AG04450 (cell line): ENCODE measurements around the gene SLC1A1. TPM values are rescaled to one million over a fixed set of nuclear protein-coding genes. Genes with fewer than 3 reads are reported as not detected.

Source experiments
- CTCF ChIA-PET: fragments of 300-600, 350-600 bp; formaldehyde crosslinking; extraction: SDS; loops from one replicate; lab custom pipeline; 2022; ENCODE audit warnings: antibody characterized with exemption, inconsistent platforms; lab: Charles Lee
- POLR2A ChIA-PET: fragments of 350-600 bp; formaldehyde crosslinking; extraction: SDS; loops from one replicate; lab custom pipeline; 2021; ENCODE audit warnings: antibody characterized with exemption, inconsistent platforms; lab: Yijun Ruan, JAX
- DNase-seq: peaks from one replicate; pipeline ENCODE4 v3.0.0-alpha.2; 2011; ENCODE audit warnings: low read depth, low spot score
- H3K27ac ChIP-seq: one replicate; pipeline ENCODE4 v1.5.1; 2012; ENCODE audit warnings: low read depth, low read length, control low read depth
- H3K27me3 ChIP-seq: one replicate; pipeline ENCODE4 v1.6.0; 2012; ENCODE audit warnings: low read length; ENCODE audit not compliant: control insufficient read depth, insufficient read depth
- H3K4me3 ChIP-seq: 2 replicates; pipeline ENCODE4 v1.5.1; 2011; ENCODE audit warnings: mild to moderate bottlenecking, low read depth, low read length, control low read depth
- H3K9me3 ChIP-seq: 2 replicates; pipeline ENCODE4 v1.5.1; 2012; ENCODE audit warnings: low read length; ENCODE audit not compliant: control insufficient read depth, insufficient read depth
- polyA plus RNA-seq: library from polyadenylated mRNA; depleted of rRNA; stranded (reverse); fragments of >200 nt; gene quantifications from 2 replicates; pipeline ENCODE4 v1.2.3, GENCODE V29; 2011
- TF ChIP-seq, protein P1 (sequence below): IDR thresholded peaks from 2 replicates; pipeline ENCODE4 v1.5.1; 2011; ENCODE audit warnings: low read depth, low read length, control low read depth, inconsistent platforms

SLC1A1 gene
- polyA plus RNA-seq, 1 experiment, result 0.55 TPM

DNA sequence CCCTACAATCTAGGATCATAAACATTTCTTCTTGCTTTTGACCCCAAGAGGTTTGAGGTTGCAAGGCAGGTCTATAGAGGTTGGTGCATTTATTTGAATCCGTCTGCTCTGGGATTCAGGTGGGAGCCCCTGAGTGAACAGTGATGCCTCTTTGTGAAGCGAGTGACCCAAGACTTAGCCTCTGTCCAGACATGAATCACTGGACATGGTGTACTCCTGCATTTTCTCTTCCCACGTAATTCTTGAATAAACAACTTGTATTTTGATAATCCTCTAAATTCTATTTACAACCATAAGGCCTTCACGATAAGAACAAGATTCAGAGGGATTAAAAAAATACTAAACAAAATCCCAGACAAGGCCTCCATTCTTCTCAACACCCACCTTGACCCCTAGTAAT lies 104.3 kb downstream of the SLC1A1 start:
- Histone ChIP-seq H3K4me3 (no peak overlapping the region), H3K27ac (no peak overlapping the region), H3K27me3 (peaks cover 2% of the 10 kb centered on the region), H3K9me3 (no peaks in the 10 kb centered on the region)
- TF ChIP-seq, protein P1, sequence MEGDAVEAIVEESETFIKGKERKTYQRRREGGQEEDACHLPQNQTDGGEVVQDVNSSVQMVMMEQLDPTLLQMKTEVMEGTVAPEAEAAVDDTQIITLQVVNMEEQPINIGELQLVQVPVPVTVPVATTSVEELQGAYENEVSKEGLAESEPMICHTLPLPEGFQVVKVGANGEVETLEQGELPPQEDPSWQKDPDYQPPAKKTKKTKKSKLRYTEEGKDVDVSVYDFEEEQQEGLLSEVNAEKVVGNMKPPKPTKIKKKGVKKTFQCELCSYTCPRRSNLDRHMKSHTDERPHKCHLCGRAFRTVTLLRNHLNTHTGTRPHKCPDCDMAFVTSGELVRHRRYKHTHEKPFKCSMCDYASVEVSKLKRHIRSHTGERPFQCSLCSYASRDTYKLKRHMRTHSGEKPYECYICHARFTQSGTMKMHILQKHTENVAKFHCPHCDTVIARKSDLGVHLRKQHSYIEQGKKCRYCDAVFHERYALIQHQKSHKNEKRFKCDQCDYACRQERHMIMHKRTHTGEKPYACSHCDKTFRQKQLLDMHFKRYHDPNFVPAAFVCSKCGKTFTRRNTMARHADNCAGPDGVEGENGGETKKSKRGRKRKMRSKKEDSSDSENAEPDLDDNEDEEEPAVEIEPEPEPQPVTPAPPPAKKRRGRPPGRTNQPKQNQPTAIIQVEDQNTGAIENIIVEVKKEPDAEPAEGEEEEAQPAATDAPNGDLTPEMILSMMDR, result no peak
- no peak for DNase-seq
- POLR2A ChIA-PET, result no interaction called here
- CTCF ChIA-PET, result no interaction called here

DNA sequence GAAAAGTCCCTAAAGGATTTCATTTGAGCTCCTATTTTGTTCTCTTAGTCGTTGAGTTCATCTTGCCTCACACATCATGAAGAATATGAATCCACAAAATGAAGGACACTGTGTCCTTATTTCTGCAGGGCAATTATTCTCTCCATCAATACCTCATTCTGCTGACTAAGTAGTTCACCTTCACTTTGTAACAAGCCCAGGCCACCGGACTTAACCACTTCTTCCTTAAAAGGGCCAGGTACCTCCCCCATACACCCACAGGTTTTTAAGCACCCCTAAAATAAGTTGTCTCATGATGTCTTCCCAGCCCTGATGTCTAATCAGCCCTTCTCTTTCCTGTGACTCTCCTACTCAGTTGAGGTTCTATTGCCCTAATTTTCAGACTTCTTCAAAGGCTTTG lies 104.7 kb downstream of the SLC1A1 start:
- CTCF ChIA-PET, result no interaction called here

DNA sequence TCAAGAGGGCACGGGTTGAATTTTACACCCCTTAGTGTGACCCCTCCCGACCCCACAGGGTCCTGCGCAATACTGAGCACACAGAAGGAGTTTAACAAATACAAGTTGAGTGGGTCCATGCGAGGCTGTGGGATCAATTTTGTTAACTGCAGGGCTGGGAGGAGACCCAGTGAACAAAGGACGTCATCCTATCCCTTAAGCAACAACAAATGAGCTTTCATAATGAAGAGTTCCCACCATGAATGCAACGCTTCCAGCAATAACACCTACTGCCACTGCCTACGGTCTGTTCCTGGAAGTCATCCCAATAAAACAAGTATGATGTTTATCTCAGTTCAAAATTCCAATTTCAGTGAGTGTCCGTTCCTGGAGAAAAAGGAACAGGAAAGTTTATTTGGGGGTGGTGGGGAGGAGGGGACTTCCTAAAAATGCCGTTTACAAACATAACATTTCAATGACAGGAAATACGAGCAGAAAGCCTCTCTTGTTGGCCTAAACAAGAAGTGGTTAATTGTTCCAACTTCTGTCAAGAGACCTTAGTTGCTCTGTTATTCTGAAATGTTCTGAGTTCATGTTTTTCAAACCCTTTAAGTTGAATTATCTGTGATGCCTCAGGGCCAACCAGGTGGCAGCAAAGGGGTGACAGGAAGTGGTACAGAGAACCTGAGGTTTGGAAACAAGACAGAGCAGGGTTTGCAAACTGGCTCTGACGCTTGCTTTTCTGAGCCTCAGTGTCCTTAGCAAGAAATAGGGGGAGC lies 106.1 kb downstream of the SLC1A1 start:
- H3K27ac ChIP-seq, result no peak overlapping the region
- no peak for DNase-seq
- TF ChIP-seq, protein P1, result no peak
- peaks cover 2% of the 10 kb centered on the region for H3K27me3 ChIP-seq
- no peaks in the 10 kb centered on the region for H3K9me3 ChIP-seq
- POLR2A ChIA-PET, result no interaction called here
- CTCF ChIA-PET, result no interaction called here
- H3K4me3 ChIP-seq, result no peak overlapping the region

More for the DNA sequence above, 104.7 kb downstream of the SLC1A1 start:
- TF ChIP-seq, protein P1, result no peak
- no peak overlapping the region for H3K4me3 ChIP-seq
- no peak for DNase-seq
- H3K9me3 ChIP-seq, result no peaks in the 10 kb centered on the region
- POLR2A ChIA-PET, result no interaction called here
- peaks cover 2% of the 10 kb centered on the region for H3K27me3 ChIP-seq
- H3K27ac ChIP-seq, result no peak overlapping the region

DNA sequence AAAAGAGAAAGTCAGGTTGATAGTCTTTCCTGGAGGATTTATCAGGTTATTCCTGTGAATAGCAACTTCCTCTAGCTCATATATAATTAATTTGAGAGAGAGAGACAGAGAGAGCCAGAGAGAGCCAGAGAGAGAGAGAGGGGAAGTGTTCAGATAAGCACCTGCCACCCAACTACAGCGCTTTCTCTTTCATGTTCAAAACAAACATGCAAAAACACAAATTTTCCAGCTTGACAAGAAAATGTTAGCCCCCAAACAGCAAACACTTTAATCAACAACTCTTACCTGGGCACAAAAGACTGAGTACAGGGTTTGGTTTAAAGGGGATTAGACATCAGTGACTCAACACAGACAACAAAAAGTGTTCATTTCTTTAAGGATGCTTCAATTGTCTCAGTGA lies 110.1 kb downstream of the SLC1A1 start:
- Histone ChIP-seq H3K27ac (no peak overlapping the region), H3K9me3 (no peaks in the 10 kb centered on the region), H3K4me3 (no peak overlapping the region), H3K27me3 (peaks cover 2% of the 10 kb centered on the region)
- TF ChIP-seq, protein P1, result no peak
- no peak for DNase-seq
- ChIA-PET CTCF (interaction anchor here (0.6 kb wide), 1 partner anchor 824 kb away, joined by 3 read pairs; no protein-coding TSS in a partner anchor), POLR2A (no interaction called here)

DNA sequence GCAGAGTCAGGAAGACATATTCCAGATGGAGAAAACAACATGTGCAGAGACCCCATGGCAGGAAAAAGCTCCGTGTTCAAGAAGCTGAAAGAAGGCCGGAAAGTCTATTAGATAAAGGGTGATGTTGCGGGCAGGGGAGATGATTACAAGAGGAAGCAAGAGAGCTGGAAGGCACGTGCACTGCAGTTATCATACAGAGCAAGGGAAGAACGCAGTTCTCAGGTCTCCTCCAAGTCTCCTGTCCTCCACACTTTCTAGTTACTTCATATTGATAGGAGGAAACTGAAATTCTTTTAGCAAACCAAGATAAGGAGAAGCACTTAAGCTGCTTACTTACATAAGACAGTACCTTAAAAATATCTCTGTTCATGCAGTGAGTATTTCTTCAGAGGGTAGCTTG lies 113.6 kb downstream of the SLC1A1 start:
- ChIA-PET CTCF (interaction anchor here (0.6 to 2.0 kb wide), 10 partner anchors 9 to 212 kb away, joined by 3 to 11 read pairs (median 3); no protein-coding TSS in a partner anchor), POLR2A (no interaction called here)
- no peak for DNase-seq
- H3K4me3 ChIP-seq, result no peak overlapping the region
- H3K27ac ChIP-seq, result no peak overlapping the region
- TF ChIP-seq, protein P1, result no peak
- H3K27me3 ChIP-seq, result no peaks in the 10 kb centered on the region
- H3K9me3 ChIP-seq, result no peaks in the 10 kb centered on the region
